ENCODE data around the gene DSG4. TPM values are rescaled to one million over a fixed set of nuclear protein-coding genes. Genes with fewer than 3 reads are reported as not detected.

Gene DSG4
- total and polyA plus RNA-seq, 2 donors (not counting 1 experiment from before 2014, with no cell fraction given) = not detected

GRCh38 chr18:31371989-31372388, 4.6 kb upstream of the DSG4 start:
- no peaks in the 10 kb centered on the region for H3K36me3 ChIP-seq (ENCODE audit: control insufficient read depth, insufficient read depth, low read length)
- H3K9me3 ChIP-seq (ENCODE audit: control insufficient read depth, insufficient read depth, low read depth, low read length) = no peaks in the 10 kb centered on the region
- H3K27me3 ChIP-seq (ENCODE audit: control insufficient read depth, insufficient read depth, low read length) = no peaks in the 10 kb centered on the region
- TF ChIP-seq, protein P1, sequence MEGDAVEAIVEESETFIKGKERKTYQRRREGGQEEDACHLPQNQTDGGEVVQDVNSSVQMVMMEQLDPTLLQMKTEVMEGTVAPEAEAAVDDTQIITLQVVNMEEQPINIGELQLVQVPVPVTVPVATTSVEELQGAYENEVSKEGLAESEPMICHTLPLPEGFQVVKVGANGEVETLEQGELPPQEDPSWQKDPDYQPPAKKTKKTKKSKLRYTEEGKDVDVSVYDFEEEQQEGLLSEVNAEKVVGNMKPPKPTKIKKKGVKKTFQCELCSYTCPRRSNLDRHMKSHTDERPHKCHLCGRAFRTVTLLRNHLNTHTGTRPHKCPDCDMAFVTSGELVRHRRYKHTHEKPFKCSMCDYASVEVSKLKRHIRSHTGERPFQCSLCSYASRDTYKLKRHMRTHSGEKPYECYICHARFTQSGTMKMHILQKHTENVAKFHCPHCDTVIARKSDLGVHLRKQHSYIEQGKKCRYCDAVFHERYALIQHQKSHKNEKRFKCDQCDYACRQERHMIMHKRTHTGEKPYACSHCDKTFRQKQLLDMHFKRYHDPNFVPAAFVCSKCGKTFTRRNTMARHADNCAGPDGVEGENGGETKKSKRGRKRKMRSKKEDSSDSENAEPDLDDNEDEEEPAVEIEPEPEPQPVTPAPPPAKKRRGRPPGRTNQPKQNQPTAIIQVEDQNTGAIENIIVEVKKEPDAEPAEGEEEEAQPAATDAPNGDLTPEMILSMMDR (conservative IDR thresholded peaks at IDR 0.05 in 1 of 2, IDR thresholded peaks at IDR 0.05 in 1 of 2; ENCODE audit: low read depth in 1 of 2, low read length in 2 of 2) = no peak
- no peak for TF ChIP-seq EZH2 (IDR thresholded peaks at IDR 0.05; ENCODE audit: low read length, missing control alignments)
- H3K79me2 ChIP-seq (ENCODE audit: control insufficient read depth, insufficient read depth, low read length) = no peaks in the 10 kb centered on the region
- H3K27ac ChIP-seq (ENCODE audit: insufficient read depth, low read length) = no peak overlapping the region
- no peak overlapping the region for H3K4me2 ChIP-seq (ENCODE audit: extremely low read depth, insufficient read depth, low read length)
- no peaks in the 10 kb centered on the region for H3K4me1 ChIP-seq (ENCODE audit: control insufficient read depth, extremely low read depth, insufficient read depth, low read length)
- DNase-seq (ENCODE audit: low read depth in 2 of 2) = no peak
- H2AFZ ChIP-seq (ENCODE audit: low read length) = no peak overlapping the region
- H3K9ac ChIP-seq (ENCODE audit: insufficient read depth, low read length) = no peak overlapping the region
- H3K4me3 ChIP-seq (replicated peaks in 1 of 4; ENCODE audit: control extremely low read depth in 1 of 4, insufficient read depth in 1 of 4, low read depth in 3 of 4, low read length in 4 of 4) = no peak overlapping the region
- no peaks in the 10 kb centered on the region for H4K20me1 ChIP-seq (ENCODE audit: control insufficient read depth, extremely low read depth, insufficient read depth, low read length)

GRCh38 chr18:31373641-31374040, 2.9 kb upstream of the DSG4 start:
- Histone ChIP-seq H3K27me3 (ENCODE audit: control insufficient read depth, insufficient read depth, low read length) (no peaks in the 10 kb centered on the region), H3K9me3 (ENCODE audit: control insufficient read depth, insufficient read depth, low read depth, low read length) (no peaks in the 10 kb centered on the region), H3K4me3 (replicated peaks in 1 of 4; ENCODE audit: control extremely low read depth in 1 of 4, insufficient read depth in 1 of 4, low read depth in 3 of 4, low read length in 4 of 4) (no peak overlapping the region), H3K4me2 (ENCODE audit: extremely low read depth, insufficient read depth, low read length) (no peak overlapping the region), H2AFZ (ENCODE audit: low read length) (no peak overlapping the region), H3K27ac (ENCODE audit: insufficient read depth, low read length) (no peak overlapping the region), H3K79me2 (ENCODE audit: control insufficient read depth, insufficient read depth, low read length) (no peaks in the 10 kb centered on the region), H3K36me3 (ENCODE audit: control insufficient read depth, insufficient read depth, low read length) (no peaks in the 10 kb centered on the region), H3K9ac (ENCODE audit: insufficient read depth, low read length) (no peak overlapping the region), H4K20me1 (ENCODE audit: control insufficient read depth, extremely low read depth, insufficient read depth, low read length) (no peaks in the 10 kb centered on the region), H3K4me1 (ENCODE audit: control insufficient read depth, extremely low read depth, insufficient read depth, low read length) (no peaks in the 10 kb centered on the region)
- DNase-seq (ENCODE audit: low read depth in 2 of 2) = no peak
- no peak for TF ChIP-seq EZH2 (IDR thresholded peaks at IDR 0.05; ENCODE audit: low read length, missing control alignments)
- TF ChIP-seq, protein P1 (conservative IDR thresholded peaks at IDR 0.05 in 1 of 2, IDR thresholded peaks at IDR 0.05 in 1 of 2; ENCODE audit: low read depth in 1 of 2, low read length in 2 of 2) = no peak

- Histone ChIP-seq H2AFZ (ENCODE audit: low read length) (no peak overlapping the region), H3K9ac (ENCODE audit: insufficient read depth, low read length) (no peak overlapping the region), H3K4me1 (ENCODE audit: control insufficient read depth, extremely low read depth, insufficient read depth, low read length) (no peaks in the 10 kb centered on the region), H3K27me3 (ENCODE audit: control insufficient read depth, insufficient read depth, low read length) (no peaks in the 10 kb centered on the region), H3K27ac (ENCODE audit: insufficient read depth, low read length) (no peak overlapping the region), H3K36me3 (ENCODE audit: control insufficient read depth, insufficient read depth, low read length) (no peaks in the 10 kb centered on the region), H4K20me1 (ENCODE audit: control insufficient read depth, extremely low read depth, insufficient read depth, low read length) (no peaks in the 10 kb centered on the region), H3K4me3 (replicated peaks in 1 of 4; ENCODE audit: control extremely low read depth in 1 of 4, insufficient read depth in 1 of 4, low read depth in 3 of 4, low read length in 4 of 4) (no peak overlapping the region), H3K79me2 (ENCODE audit: control insufficient read depth, insufficient read depth, low read length) (no peaks in the 10 kb centered on the region), H3K4me2 (ENCODE audit: extremely low read depth, insufficient read depth, low read length) (no peak overlapping the region), H3K9me3 (ENCODE audit: control insufficient read depth, insufficient read depth, low read depth, low read length) (no peaks in the 10 kb centered on the region)
- DNase-seq (ENCODE audit: low read depth in 2 of 2) = no peak
- TF ChIP-seq, protein P1 (conservative IDR thresholded peaks at IDR 0.05 in 1 of 2, IDR thresholded peaks at IDR 0.05 in 1 of 2; ENCODE audit: low read depth in 1 of 2, low read length in 2 of 2) = no peak
- no peak for TF ChIP-seq EZH2 (IDR thresholded peaks at IDR 0.05; ENCODE audit: low read length, missing control alignments)
Measured at GRCh38 chr18:31380912-31381311, 4.3 kb downstream of the DSG4 start.

Measured in fibroblast of lung (primary cell).